ENCODE data around the gene LUC7L2.
"Not testable (repeated sequence)": the region's sequence is repeated elsewhere in the genome, so short reads cannot be mapped to it uniquely, and the experiment has no call there.

The LUC7L2 gene, protein sequence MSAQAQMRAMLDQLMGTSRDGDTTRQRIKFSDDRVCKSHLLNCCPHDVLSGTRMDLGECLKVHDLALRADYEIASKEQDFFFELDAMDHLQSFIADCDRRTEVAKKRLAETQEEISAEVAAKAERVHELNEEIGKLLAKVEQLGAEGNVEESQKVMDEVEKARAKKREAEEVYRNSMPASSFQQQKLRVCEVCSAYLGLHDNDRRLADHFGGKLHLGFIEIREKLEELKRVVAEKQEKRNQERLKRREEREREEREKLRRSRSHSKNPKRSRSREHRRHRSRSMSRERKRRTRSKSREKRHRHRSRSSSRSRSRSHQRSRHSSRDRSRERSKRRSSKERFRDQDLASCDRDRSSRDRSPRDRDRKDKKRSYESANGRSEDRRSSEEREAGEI

GRCh38 chr7:139359366-139360209 lies at the start of gene LUC7L2:
Gene LUC7L2 (plus strand): TSS chr7:139359894. CDS start chr7:139360262, 368 bp downstream.
- peak; percentile 99 to 100 (median 100) for DNase-seq

DNA sequence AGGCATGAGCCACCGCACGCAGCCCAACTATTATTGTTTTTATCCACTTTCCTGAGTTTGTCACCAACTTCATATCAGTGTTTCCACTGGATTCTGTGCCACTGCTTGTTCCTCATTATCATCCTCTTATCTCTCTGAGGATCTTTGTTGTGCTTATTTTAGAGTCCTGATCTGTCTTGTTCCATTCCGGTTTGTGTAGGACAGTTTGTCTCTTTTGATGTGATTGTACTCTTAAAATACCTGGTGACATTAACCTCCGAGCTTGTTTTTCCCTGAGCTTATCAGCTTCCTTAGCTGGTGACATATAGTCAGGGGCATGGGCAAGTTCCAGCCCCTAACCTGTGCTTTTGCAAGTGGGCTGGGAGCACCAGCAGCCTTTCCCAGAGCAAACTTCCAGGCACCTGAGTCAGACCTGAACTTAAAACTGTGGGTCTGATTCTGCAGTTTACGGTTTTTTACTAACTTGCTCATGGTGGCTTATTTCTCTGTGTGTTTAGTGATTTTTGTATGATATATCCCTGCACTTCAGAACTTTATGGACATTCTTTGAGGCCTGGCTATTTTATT lies 41.7 kb upstream of the LUC7L2 start:
- DNase-seq, result no peak

- DNase-seq, result peak in 1 of 3 donors; percentile 10
Observed at GRCh38 chr7:139321071-139321745, 38.5 kb upstream of the LUC7L2 start.

- DNase-seq, result not testable (repeated sequence)
Observed at GRCh38 chr7:139324709-139325108, 35.0 kb upstream of the LUC7L2 start.

DNA sequence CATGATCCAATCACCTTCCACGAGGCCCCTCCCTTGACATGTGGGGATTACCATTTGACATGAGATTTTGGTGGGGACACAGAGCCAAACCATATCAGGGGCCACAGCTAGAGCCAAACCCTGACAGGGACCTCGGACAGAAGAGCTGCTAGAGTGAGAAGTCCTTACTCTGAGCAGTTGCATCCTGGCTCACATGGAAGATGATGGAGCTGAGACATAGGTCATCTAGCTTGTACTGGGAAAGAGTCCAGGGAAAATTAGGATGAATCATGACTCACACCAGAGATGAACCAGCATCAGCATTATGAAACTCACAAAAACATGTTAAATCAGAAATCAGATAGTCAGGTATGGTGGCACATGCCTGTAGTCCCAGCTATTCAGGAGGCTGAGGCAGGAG lies 31.3 kb upstream of the LUC7L2 start:
- no peak for DNase-seq

DNA sequence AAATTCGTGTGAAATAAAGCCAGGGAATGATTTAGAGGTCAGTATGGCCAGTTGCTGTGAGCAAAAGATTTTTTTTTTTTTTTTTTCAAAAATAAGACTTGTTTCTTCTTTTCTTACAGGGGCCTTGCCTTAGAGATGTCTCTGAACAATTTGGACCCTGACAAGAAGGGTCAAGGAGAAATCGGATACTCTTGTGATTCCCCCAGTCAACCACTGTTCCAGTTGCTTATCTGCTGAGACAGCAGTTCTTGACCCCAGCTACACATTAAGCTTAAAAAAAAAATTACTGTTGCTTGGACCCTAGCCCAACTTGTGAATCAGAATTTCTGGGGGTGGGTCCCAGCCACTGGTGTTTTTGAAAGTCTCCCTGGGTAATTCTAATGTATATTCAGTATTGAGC lies 30.6 kb upstream of the LUC7L2 start:
- DNase-seq, result no peak

GRCh38 chr7:139330333-139331030 lies 29.2 kb upstream of the LUC7L2 start:
- peak in 1 of 3 donors; percentile 33 for DNase-seq

GRCh38 chr7:139332697-139333359 lies 26.9 kb upstream of the LUC7L2 start:
- no peak for DNase-seq

DNA sequence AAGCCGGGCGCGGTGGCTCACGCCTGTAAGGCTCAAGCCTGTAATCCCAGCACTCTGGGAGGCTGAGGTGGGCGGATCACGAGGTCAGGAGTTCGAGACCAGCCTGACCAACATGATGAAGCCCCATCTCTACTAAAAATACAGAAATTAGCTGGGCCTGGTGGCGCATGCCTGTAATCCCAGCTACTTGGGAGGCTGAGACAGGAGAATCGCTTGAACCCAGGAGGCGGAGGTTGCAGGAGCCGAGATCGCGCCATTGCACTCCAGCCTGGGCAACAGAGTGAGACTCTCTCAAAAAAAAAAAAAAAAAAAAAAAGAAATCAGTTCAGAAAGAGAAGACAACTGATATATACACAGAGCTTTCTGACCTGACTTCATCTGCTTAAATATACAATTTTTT lies 26.3 kb upstream of the LUC7L2 start:
- not testable (repeated sequence) for DNase-seq

GRCh38 chr7:139334399-139335150 lies 25.1 kb upstream of the LUC7L2 start:
- DNase-seq, result no peak

DNA sequence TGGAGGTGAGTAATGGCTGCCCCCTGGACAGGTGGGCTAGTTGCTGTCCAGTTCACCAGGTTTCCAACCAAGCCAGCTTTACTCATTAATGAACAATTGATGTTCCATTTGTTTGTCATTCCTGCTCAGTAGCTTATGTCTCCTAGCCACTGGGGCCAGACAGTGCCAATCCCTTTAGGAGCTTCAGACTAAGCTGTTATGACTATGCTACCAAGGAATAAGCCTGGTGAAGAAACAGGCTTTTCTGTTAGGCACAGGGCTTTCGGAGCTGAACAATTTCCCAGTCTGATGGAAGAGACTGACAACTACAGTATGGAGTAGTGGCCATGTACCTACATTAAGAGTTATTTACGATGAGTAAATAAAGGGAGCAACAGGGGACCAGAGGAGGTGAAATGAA lies 20.7 kb upstream of the LUC7L2 start:
- DNase-seq, result no peak

DNA sequence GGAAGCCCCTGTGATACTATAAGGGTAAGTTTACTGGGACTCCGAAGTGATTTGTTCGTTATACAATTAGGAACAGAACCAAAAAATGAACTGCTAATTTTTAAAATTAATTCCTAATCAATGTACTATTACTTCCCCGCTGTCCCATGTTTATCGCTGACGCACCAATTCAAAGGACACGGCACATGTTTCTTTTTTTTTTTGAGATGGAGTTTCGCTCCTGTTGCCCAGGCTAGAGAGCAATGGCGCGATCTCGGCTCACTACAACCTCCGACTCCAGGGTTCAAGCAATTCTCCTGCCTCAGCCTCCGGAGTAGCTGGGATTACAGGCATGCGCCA lies 20.0 kb upstream of the LUC7L2 start:
- DNase-seq, result no peak

- peak; percentile 99 for DNase-seq
Observed at GRCh38 chr7:139340037-139340807, 19.5 kb upstream of the LUC7L2 start.

- DNase-seq, result no peak
Observed at GRCh38 chr7:139340808-139341057, 19.0 kb upstream of the LUC7L2 start.

DNA sequence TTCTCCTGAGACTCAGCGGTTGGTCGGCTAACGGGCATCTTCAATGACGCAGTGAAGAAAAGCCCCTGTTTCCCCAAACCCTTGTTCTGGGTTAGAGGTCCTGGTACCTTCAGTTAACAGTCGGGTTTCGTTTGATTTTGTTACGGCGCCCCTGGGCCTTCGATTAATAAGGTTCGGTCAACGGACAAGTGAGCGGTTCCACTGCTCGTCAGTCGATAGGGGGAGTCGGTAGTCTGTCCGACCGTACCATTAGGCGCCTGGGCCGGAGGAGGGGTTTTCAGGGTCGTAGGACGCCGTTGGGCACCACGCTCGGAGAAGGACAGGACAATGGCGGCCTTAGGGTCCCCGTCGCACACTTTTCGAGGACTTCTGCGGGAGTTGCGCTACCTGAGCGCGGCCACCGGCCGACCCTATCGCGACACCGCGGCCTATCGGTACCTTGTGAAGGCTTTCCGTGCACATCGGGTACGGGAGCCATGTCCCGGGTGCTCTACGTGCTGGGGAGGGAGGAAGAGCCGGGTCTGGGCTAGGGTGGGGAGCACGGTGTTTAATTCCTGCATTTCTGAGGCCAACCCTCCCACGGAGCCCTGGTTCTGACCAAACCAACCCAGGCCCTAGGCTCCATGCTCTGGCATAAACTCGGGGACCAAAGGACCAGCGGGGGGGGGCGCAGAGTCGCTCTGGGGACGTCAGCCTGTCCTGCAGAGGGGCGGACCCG lies 18.5 kb upstream of the LUC7L2 start, which contains the start of gene FMC1:
Gene FMC1 (plus strand): TSS at position 280 of the 718 bp plus-strand sequence. CDS start 48 bp downstream, at position 328.
- DNase-seq, result peak; percentile 88 to 95 (median 92)

- DNase-seq, result no peak
Observed at GRCh38 chr7:139341776-139342226, 17.9 kb upstream of the LUC7L2 start.

DNA sequence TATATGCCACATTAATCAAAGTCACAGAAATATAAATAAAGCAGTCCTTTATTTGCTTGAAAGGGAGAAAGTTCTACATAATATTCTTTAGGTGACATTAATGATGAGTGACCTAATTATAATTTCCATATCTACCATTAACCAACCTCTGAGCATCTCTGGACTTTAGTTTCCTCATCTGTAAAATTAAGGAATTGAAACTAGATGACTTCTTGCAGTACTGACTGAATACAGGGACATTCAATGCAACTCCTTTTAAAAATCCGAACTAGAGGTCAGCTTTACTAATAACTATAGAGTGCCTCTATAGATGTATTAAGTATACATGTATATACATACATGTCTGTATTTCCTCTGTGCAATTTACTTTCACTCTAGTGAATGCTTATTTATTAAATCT lies 14.7 kb upstream of the LUC7L2 start:
- DNase-seq, result peak; percentile 29 to 78 (median 70)

GRCh38 chr7:139351027-139351426 lies 8.7 kb upstream of the LUC7L2 start:
- DNase-seq, result no peak

- no peak for DNase-seq
Observed at GRCh38 chr7:139354729-139355128, 5.0 kb upstream of the LUC7L2 start.

- DNase-seq, result peak; percentile 50 to 80 (median 75)
Observed at GRCh38 chr7:139355320-139355719, 4.4 kb upstream of the LUC7L2 start.

Data from suppressor macrophage treated with lipopolysaccharide for 1 hour (primary cell).